Lower leg skin (tissue), 4 donors: ENCODE results near the gene EML4. TPM values are rescaled to one million over a fixed set of nuclear protein-coding genes. Genes with fewer than 3 reads are reported as not detected.

ENCODE experiments used
- DNase-seq, 2 donors: peaks; one replicate each; pipeline ENCODE4 v3.0.0-alpha.2; 2019; ENCODE audit warnings: low spot score in 2 of 2
- H3K4me3 ChIP-seq: fragments of 200-600 bp; sonication (generic); 2 replicates; pipeline ENCODE4 v1.5.1; 2017; ENCODE audit warnings: mild to moderate bottlenecking, low read depth; ENCODE audit not compliant: poor library complexity, severe bottlenecking
- POLR2A ChIP-seq, 2 donors: fragments of 450-650 bp; IDR thresholded peaks; one replicate each; pipeline ENCODE4 v1.6.1; 2016 to 2017; ENCODE audit warnings: antibody characterized with exemption in 2 of 2, mild to moderate bottlenecking in 1 of 2, moderate library complexity in 1 of 2
- WGBS, 2 donors: methylation state at CpG; one replicate each; pipeline ENCODE4 v1.1.5; 2018; 5-methylcytosine and 5-hydroxymethylcytosine counted together
- intact Hi-C: fragments of 100-400 bp; cut with DNase I; formaldehyde crosslinking; loops from one replicate; pipeline ENCODE4 v1.15.0; 2023; ENCODE audit warnings: low total_unique reads
- total RNA-seq, 4 donors: library from RNA; depleted of rRNA; stranded (reverse); fragments of >200 nt; gene quantifications; one replicate each; pipeline ENCODE4 v1.1.0, GENCODE V29; 2016
- TF ChIP-seq, protein P1 (sequence below), 3 donors: fragments of 450-650 bp; IDR thresholded peaks; one replicate each; pipeline ENCODE4 v1.5.1; 2016; ENCODE audit warnings: antibody characterized with exemption in 3 of 3, mild to moderate bottlenecking in 3 of 3, moderate library complexity in 2 of 3

EML4 gene
- total RNA-seq, 4 donors from 2014 or later: 29.5 to 37.4 (median 33.6) TPM

DNA sequence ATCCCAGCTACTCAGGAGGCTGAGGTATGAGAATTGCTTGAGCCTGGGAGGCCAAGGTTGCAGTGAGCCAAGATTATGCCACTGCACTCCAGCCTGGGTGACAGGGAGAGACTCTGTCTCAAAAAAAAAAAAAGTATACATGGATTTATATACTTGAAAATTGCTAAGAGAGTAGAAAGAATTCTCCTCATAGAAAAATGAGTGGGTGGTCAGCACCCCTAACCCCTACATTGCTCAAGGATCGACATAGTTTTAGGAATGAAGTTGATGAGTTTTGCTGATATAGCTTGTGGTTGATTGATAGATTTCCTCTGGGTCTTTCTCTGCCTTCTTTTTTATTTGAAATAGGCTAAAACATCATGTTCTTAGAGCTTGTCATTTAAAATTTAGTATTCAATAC is 58.9 kb downstream of the EML4 start:
- no peak for DNase-seq
- WGBS, 2 donors: 86% methylated on average over 1 of the region's 1 CpG
- H3K4me3 ChIP-seq: no peak overlapping the region
- no peak for TF ChIP-seq POLR2A (IDR thresholded peaks at IDR 0.05)
- TF ChIP-seq, protein P1, sequence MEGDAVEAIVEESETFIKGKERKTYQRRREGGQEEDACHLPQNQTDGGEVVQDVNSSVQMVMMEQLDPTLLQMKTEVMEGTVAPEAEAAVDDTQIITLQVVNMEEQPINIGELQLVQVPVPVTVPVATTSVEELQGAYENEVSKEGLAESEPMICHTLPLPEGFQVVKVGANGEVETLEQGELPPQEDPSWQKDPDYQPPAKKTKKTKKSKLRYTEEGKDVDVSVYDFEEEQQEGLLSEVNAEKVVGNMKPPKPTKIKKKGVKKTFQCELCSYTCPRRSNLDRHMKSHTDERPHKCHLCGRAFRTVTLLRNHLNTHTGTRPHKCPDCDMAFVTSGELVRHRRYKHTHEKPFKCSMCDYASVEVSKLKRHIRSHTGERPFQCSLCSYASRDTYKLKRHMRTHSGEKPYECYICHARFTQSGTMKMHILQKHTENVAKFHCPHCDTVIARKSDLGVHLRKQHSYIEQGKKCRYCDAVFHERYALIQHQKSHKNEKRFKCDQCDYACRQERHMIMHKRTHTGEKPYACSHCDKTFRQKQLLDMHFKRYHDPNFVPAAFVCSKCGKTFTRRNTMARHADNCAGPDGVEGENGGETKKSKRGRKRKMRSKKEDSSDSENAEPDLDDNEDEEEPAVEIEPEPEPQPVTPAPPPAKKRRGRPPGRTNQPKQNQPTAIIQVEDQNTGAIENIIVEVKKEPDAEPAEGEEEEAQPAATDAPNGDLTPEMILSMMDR (IDR thresholded peaks at IDR 0.05): no peak
- intact Hi-C loops: no loop called here

DNA sequence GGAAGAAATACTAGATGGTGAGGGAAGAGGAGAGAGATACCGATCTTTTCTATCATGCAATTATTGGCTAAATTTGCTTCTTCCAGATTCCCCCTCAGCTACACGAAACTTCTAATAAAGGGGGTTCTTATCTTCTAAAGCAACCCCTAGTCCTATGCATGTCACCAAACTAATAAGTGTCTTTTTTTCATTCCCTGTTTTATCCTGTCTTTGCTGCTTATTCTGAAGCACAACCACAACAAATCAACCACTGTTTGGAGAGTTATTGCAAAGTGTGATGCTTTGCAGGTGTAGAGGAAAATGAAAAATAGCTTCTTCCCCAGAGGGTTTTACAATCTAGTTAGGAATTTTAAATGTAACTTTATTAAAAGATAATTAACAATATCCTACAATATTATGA is 60.8 kb downstream of the EML4 start:
- intact Hi-C loops: no loop called here
- 93 to 96% methylated on average over 2 of the region's 2 CpGs for WGBS, 2 donors
- no peak for TF ChIP-seq POLR2A (IDR thresholded peaks at IDR 0.05)
- TF ChIP-seq, protein P1 (IDR thresholded peaks at IDR 0.05): no peak

DNA sequence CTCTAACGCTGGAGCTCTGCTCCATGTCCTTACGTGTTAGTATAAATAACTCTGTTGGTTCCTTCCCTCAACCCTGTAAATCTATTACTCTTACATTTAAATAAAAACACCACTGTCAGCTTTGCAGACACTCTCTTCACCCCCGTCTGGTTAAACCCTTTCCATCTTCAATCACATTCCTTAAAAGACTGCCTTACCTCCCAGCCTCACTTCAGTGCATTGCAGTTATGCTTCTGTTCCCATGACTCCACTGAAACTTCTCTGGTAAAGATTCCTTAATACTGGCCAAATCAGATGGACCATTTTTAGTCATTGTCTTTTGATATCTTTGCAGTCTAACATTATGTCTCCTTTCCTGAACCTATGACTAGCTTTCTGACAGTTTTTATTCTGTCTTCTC is 61.7 kb downstream of the EML4 start:
- WGBS, 2 donors: 92 to 95% methylated on average over 3 of the region's 3 CpGs
- TF ChIP-seq POLR2A (IDR thresholded peaks at IDR 0.05): no peak
- TF ChIP-seq, protein P1 (IDR thresholded peaks at IDR 0.05): no peak
- DNase-seq: no peak
- intact Hi-C loops: no loop called here
- H3K4me3 ChIP-seq: no peak overlapping the region

More for the DNA sequence above, 60.8 kb downstream of the EML4 start:
- no peak overlapping the region for H3K4me3 ChIP-seq
- DNase-seq: no peak

DNA sequence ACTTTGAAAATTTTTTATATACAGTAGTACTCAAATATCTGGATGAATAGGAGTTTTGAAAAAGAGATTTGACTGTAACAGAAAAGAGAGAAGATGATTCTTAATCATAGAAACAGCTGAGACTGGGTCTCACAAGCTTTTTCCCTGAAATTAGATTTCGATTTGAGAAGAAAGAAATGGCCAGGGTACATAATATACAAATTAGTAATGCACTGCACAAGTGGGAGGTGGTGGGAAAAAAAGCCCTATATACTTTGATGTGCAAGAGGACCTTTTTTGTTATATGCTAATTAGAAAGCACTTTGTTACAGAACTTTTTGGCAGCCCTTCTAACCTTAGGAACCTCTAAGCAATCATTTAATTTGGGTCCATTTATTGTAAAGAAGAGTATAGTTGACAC is 62.9 kb downstream of the EML4 start:
- WGBS, 2 donors: 88% methylated on average over 1 of the region's 1 CpG
- TF ChIP-seq, protein P1 (IDR thresholded peaks at IDR 0.05): no peak
- no peak for TF ChIP-seq POLR2A (IDR thresholded peaks at IDR 0.05)
- intact Hi-C loops: no loop called here
- no peak for DNase-seq
- no peak overlapping the region for H3K4me3 ChIP-seq

DNA sequence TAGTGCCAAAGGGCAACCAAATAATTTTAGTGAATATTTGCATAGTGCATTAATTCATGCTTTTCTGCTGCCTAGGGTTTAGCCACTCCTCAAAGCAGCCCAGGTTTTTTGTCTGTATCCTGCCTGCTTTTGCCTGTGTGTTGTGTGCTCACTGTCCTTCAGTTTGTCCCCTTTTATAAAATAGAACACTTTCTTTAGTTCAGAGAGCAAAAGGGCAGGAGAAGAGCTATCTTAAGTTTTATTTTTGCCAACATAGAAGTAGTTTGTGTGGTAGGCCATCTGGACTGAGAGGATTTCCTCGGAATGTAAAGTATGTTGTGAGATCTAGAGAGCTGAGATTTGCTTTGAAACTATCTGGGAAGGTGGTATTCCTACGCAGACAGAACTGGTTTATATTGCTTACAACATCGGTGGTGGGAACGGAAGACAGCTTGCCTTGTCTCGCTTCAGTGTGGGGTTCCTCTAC is 64.9 kb downstream of the EML4 start:
- WGBS, 2 donors: 64 to 66% methylated on average over 5 of the region's 5 CpGs
- no peak for DNase-seq
- intact Hi-C loops: no loop called here
- no peak overlapping the region for H3K4me3 ChIP-seq
- no peak for TF ChIP-seq POLR2A (IDR thresholded peaks at IDR 0.05)
- TF ChIP-seq, protein P1 (IDR thresholded peaks at IDR 0.05): no peak

DNA sequence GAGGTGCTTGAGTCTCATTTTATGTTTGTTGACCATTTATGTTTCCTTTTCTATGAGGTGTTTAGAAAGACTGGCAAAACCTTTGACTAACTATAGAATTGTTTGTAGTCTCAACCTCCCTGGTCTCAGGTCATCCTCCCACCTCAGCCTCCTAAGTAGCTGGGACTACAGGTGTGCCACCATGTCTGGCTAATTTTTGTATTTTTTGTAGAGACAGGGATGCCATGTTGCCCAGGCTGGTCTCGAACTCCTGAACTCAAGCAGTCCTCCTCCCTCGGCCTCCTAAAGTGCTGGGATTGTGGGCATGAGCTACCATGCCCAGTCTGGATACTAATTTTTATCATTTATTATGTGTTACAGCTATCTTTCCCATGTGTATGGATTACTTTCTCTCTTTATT is 67.8 kb downstream of the EML4 start:
- no peak for TF ChIP-seq POLR2A (IDR thresholded peaks at IDR 0.05)
- TF ChIP-seq, protein P1 (IDR thresholded peaks at IDR 0.05): no peak
- WGBS, 2 donors: 97 to 98% methylated on average over 2 of the region's 2 CpGs
- DNase-seq: no peak
- H3K4me3 ChIP-seq: no peak overlapping the region
- intact Hi-C loops: loop anchor here (5.0 kb wide), 1 partner anchor 140 kb away; no protein-coding TSS in a partner anchor
